ENCODE data around the gene AFDN. TPM values are rescaled to one million over a fixed set of nuclear protein-coding genes. Genes with fewer than 3 reads are reported as not detected.

The AFDN gene
- total RNA-seq, 1 donor from 2014 or later: 102 TPM

DNA sequence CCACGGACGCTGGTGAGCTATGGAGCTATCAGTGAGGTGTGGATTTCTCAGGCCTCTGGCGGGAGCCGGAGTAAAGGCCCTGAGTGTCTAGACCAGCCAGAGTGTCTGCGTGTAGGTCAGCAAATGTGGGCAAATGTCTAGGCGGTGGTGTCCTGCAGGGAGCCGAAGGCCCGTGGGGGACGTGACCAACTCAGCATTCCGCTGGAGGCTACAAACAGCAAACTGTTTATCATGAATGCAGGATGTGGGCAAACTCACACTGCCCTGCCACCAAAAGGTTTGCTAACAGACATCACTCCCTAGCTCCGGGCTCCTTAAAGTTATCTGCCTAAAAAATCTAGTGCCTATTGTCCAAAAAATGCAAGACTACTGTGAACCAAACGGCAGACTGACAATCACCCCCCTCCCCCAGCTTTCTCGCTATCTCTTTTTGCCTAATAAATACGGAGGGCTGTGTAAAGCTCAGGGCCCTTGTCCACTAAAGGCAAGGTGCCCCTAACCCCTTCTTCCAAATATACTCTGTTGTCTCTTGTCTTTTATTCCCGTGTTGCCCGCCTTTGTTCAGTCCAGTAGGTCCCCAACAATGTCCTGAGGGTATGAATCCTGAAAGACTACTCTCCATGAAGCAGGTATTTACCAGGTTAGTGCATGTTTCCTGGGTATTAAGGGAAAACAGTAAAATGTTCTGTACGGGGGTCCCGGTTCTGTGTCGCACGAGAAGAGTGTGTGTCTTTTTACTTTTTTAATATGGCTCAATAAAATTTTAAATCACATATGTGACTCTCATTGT lies 29.0 kb upstream of the AFDN start:
- no peaks in the 10 kb centered on the region for H3K27me3 ChIP-seq
- H3K36me3 ChIP-seq: no peaks in the 10 kb centered on the region
- intact Hi-C loops (cut with DNase I): no loop called here
- no peak for DNase-seq (ENCODE audit: low spot score in 2 of 2)
- no peak overlapping the region for H3K27ac ChIP-seq
- H3K9me3 ChIP-seq: no peaks in the 10 kb centered on the region
- TF ChIP-seq, protein P1, sequence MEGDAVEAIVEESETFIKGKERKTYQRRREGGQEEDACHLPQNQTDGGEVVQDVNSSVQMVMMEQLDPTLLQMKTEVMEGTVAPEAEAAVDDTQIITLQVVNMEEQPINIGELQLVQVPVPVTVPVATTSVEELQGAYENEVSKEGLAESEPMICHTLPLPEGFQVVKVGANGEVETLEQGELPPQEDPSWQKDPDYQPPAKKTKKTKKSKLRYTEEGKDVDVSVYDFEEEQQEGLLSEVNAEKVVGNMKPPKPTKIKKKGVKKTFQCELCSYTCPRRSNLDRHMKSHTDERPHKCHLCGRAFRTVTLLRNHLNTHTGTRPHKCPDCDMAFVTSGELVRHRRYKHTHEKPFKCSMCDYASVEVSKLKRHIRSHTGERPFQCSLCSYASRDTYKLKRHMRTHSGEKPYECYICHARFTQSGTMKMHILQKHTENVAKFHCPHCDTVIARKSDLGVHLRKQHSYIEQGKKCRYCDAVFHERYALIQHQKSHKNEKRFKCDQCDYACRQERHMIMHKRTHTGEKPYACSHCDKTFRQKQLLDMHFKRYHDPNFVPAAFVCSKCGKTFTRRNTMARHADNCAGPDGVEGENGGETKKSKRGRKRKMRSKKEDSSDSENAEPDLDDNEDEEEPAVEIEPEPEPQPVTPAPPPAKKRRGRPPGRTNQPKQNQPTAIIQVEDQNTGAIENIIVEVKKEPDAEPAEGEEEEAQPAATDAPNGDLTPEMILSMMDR (IDR thresholded peaks at IDR 0.05): no peak
- no peak overlapping the region for H3K4me3 ChIP-seq
- H3K4me1 ChIP-seq: peaks cover 0 to 6% of the 10 kb centered on the region in 2 donors

DNA sequence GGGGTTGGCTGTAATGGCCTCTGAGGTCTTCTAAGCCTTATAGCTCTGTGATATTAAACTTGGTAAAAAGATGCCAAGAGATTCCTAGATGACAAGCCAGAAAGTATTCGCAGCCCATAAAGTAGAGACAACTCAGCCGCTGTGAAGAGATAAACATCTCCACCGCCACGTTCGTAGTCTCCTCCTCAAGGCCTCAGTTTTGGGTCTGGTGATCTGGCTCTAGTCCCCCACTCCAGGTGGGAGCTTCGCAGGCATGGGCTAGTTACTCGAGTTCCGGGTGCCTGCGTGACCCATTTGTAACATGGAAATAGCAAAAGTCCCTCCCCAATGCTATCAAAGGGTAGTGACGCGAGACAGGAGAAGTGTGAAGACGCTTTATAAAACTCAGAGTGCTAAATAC lies 28.3 kb upstream of the AFDN start:
- Histone ChIP-seq H3K9me3 (no peaks in the 10 kb centered on the region), H3K27me3 (no peaks in the 10 kb centered on the region), H3K36me3 (no peaks in the 10 kb centered on the region), H3K4me3 (no peak overlapping the region), H3K27ac (no peak overlapping the region), H3K4me1 (peaks cover 0 to 6% of the 10 kb centered on the region in 2 donors)
- intact Hi-C loops (cut with DNase I): no loop called here
- DNase-seq (ENCODE audit: low spot score in 2 of 2): no peak
- TF ChIP-seq, protein P1 (IDR thresholded peaks at IDR 0.05): no peak

DNA sequence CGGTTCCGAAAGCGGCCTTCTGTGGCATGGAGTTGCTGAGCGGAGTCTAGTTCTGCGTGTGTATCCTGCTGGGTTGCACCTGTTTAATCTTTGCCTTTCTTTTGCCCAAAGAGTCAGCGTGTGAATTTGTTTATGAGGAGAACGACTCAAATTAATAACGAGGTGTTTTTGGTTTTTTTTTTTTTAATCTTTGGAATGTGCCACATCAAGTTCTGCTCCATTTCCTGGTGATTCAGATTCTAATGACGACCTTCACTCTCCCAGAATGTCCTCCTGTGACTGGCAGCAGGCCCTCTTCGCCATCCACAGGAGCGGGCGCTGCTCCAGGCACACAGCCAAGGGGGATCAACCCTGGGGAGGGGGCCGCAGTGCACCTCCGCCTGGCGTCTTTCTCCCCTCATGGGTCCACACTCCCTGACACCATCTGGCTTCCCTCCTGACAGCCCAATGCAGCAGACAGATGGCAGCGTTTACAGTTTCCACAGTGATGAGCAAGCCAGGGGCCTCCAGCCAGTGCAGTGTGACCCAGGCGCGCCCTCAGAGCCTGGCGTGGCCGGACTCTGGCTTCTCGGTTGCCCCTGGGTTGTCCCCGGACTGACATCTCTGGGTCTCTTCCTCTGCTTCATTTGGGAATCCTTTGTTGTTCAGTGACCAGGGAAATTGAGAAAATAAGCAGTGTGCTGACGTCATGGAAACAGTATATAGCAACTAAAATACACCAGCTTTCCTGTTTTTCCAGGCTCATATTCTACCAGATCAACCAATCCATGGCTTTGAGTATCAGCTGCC lies 27.5 kb upstream of the AFDN start:
- DNase-seq (ENCODE audit: low spot score in 2 of 2): no peak
- intact Hi-C loops (cut with DNase I): no loop called here
- no peak overlapping the region for H3K27ac ChIP-seq

GRCh38 chr6:167800549-167800948 lies 26.2 kb upstream of the AFDN start:
- TF ChIP-seq, protein P1 (IDR thresholded peaks at IDR 0.05): no peak
- Histone ChIP-seq H3K27ac (no peak overlapping the region), H3K4me3 (no peak overlapping the region), H3K36me3 (no peaks in the 10 kb centered on the region), H3K9me3 (no peaks in the 10 kb centered on the region), H3K27me3 (no peaks in the 10 kb centered on the region), H3K4me1 (peaks cover 0 to 6% of the 10 kb centered on the region in 2 donors)
- intact Hi-C loops (cut with DNase I): no loop called here
- no peak for DNase-seq (ENCODE audit: low spot score in 2 of 2)

More for the DNA sequence above, 27.5 kb upstream of the AFDN start:
- Histone ChIP-seq H3K4me1 (peaks cover 0 to 6% of the 10 kb centered on the region in 2 donors), H3K4me3 (no peak overlapping the region), H3K9me3 (no peaks in the 10 kb centered on the region), H3K36me3 (no peaks in the 10 kb centered on the region), H3K27me3 (no peaks in the 10 kb centered on the region)
- TF ChIP-seq, protein P1 (IDR thresholded peaks at IDR 0.05): no peak

DNA sequence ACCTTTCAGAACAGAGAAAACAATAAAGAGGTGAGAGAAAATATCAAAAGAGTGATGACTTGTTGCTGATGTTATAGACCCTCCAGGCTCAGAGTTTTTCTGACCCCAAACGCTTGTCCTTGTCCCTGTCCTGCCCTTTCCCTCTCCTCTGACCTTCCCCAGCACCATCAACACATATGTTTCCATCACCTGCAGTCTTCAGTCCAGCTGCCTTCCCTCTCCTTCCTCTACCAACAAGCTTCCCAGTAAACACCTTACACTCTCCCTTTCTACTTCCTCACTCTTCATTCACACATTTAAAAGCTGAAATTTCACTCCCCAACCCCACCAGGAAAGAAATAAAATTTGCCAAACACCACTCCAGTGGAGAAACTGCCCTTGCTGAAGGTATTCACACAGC lies 25.4 kb upstream of the AFDN start:
- TF ChIP-seq, protein P1 (IDR thresholded peaks at IDR 0.05): no peak
- no peaks in the 10 kb centered on the region for H3K27me3 ChIP-seq
- H3K4me3 ChIP-seq: no peak overlapping the region
- no peaks in the 10 kb centered on the region for H3K36me3 ChIP-seq
- intact Hi-C loops (cut with DNase I): no loop called here
- peaks cover 0 to 3% of the 10 kb centered on the region in 2 donors for H3K4me1 ChIP-seq
- H3K9me3 ChIP-seq: no peaks in the 10 kb centered on the region
- no peak for DNase-seq (ENCODE audit: low spot score in 2 of 2)
- H3K27ac ChIP-seq: no peak overlapping the region

All from ascending aorta (tissue), 2 donors.